Endothelial cell of umbilical vein (primary cell): ENCODE measurements around the gene SYNDIG1. TPM values are rescaled to one million over a fixed set of nuclear protein-coding genes. Genes with fewer than 3 reads are reported as not detected.

Experiments
- BruUV-seq: library from RNA; stranded (reverse); fragments of 400-500 nt; replicated peaks from 2 replicates; lab custom pipeline; 2021; lab: Mats Ljungman, UMichigan
- CTCF ChIA-PET: fragments of 300-600, 350-600 bp; sonication (Branson Sonifier 250); formaldehyde crosslinking; loops from one replicate; lab custom pipeline; 2021; ENCODE audit warnings: antibody characterized with exemption, inconsistent platforms; lab: Charles Lee
- POLR2A ChIA-PET: fragments of 300-600, 350-600 bp; sonication (Branson Sonifier 250); formaldehyde crosslinking; loops from one replicate; lab custom pipeline; 2021; ENCODE audit warnings: antibody characterized with exemption, inconsistent platforms; lab: Charles Lee
- DNase-seq: peaks from one replicate; pipeline ENCODE4 v3.0.0-alpha.2; 2011; ENCODE audit warnings: low read depth, low spot score
- FAIRE-seq: peaks from 2 replicates; lab custom pipeline; 2011; peaks lifted over from hg19 to GRCh38; lab: Jason Lieb, UNC
- H2AFZ ChIP-seq: 2 replicates; pipeline ENCODE4 v1.6.0; 2012; ENCODE audit warnings: low read depth, low read length, control low read depth, inconsistent platforms
- H3K27ac ChIP-seq: 2 replicates; pipeline ENCODE4 v1.5.1; 2011; ENCODE audit warnings: low read depth, mild to moderate bottlenecking, control low read depth, low read length, moderate library complexity; ENCODE audit not compliant: insufficient read depth
- H3K27me3 ChIP-seq, 2 experiments: 2 replicates each; pipeline versions ENCODE4 v1.6.0 to v1.6.1; 2011; ENCODE audit warnings: low read length in 2 of 2, mixed read lengths in 1 of 2; ENCODE audit not compliant: control insufficient read depth in 2 of 2, insufficient read depth in 2 of 2
- H3K36me3 ChIP-seq, 2 experiments: 2 replicates in 1 of 2; 3 replicates in 1 of 2; pipeline ENCODE4 v1.5.1; 2011; ENCODE audit warnings: low read length in 2 of 2, mild to moderate bottlenecking in 1 of 2, moderate library complexity in 1 of 2; ENCODE audit not compliant: control insufficient read depth in 2 of 2, insufficient read depth in 2 of 2; ENCODE audit errors: extremely low read depth in 1 of 2
- H3K4me1 ChIP-seq: 3 replicates; pipeline ENCODE4 v1.5.1; 2011; ENCODE audit warnings: mild to moderate bottlenecking, low read length; ENCODE audit not compliant: control insufficient read depth, insufficient read depth; ENCODE audit errors: extremely low read depth
- H3K4me2 ChIP-seq: 2 replicates; pipeline ENCODE4 v1.6.1; 2011; ENCODE audit warnings: low read length, control low read depth, mixed read lengths; ENCODE audit not compliant: insufficient read depth
- H3K4me3 ChIP-seq, 3 experiments: fragments of 200-600 bp in 1 of 3; sonication (generic), shearing (Covaris generic) in 1 of 3; replicated peaks in 1 of 3; 2 replicates each; pipeline ENCODE4 v1.5.1; 2011 to 2016; ENCODE audit warnings: control low read depth in 3 of 3, low read length in 3 of 3, mild to moderate bottlenecking in 2 of 3, inconsistent platforms in 1 of 3, low read depth in 1 of 3, moderate library complexity in 1 of 3; ENCODE audit not compliant: insufficient read depth in 1 of 3
- H3K79me2 ChIP-seq: 2 replicates; pipeline ENCODE4 v1.6.0; 2012; ENCODE audit warnings: low read length, inconsistent platforms; ENCODE audit not compliant: control insufficient read depth, insufficient read depth
- H3K9ac ChIP-seq: replicated peaks from 2 replicates; pipeline ENCODE3; 2011; ENCODE audit warnings: low read length, control low read depth; ENCODE audit not compliant: insufficient read depth; ENCODE audit errors: extremely low read depth
- H3K9me1 ChIP-seq: replicated peaks from 3 replicates; pipeline ENCODE4 v1.6.0; 2011; ENCODE audit warnings: mild to moderate bottlenecking, low read length; ENCODE audit not compliant: control insufficient read depth, insufficient read depth; ENCODE audit errors: extremely low read depth
- H3K9me3 ChIP-seq: replicated peaks from 2 replicates; pipeline ENCODE4 v1.5.1; 2012; ENCODE audit warnings: low read length, inconsistent platforms; ENCODE audit not compliant: control insufficient read depth, insufficient read depth
- H4K20me1 ChIP-seq: replicated peaks from 2 replicates; pipeline ENCODE3; 2011; ENCODE audit warnings: mild to moderate bottlenecking, low read length; ENCODE audit not compliant: control insufficient read depth, insufficient read depth; ENCODE audit errors: extremely low read depth
- CTCF ChIP-seq, 2 donors: IDR thresholded peaks; 1 replicate in 1 of 2; 2 replicates in 1 of 2; pipeline ENCODE4 v1.5.1; 2011; ENCODE audit warnings: low read length in 2 of 2, mild to moderate bottlenecking in 2 of 2, moderate library complexity in 2 of 2, control low read depth in 1 of 2, inconsistent platforms in 1 of 2, low read depth in 1 of 2; ENCODE audit not compliant: insufficient read depth in 1 of 2; ENCODE audit errors: extremely low read depth in 1 of 2
- EZH2 ChIP-seq: IDR thresholded peaks from 2 replicates; pipeline ENCODE4 v1.6.1; 2012; ENCODE audit warnings: borderline replicate concordance, low read depth, mild to moderate bottlenecking, moderate library complexity, low read length, inconsistent platforms; ENCODE audit not compliant: severe bottlenecking
- FOS ChIP-seq: IDR thresholded peaks from 2 replicates; pipeline ENCODE4 v1.6.1; 2011; ENCODE audit warnings: mild to moderate bottlenecking, low read length, moderate library complexity, borderline replicate concordance; ENCODE audit not compliant: insufficient read depth
- GATA2 ChIP-seq: IDR thresholded peaks from 2 replicates; pipeline ENCODE4 v1.7.0; 2011; ENCODE audit warnings: low read depth, mild to moderate bottlenecking, moderate library complexity, mixed read lengths, low read length; ENCODE audit not compliant: insufficient read length, insufficient read depth
- JUN ChIP-seq: IDR thresholded peaks from 2 replicates; pipeline ENCODE4 v1.6.1; 2011; ENCODE audit warnings: borderline replicate concordance, low read depth; ENCODE audit not compliant: insufficient read length, insufficient read depth
- MAX ChIP-seq: IDR thresholded peaks from 2 replicates; pipeline ENCODE4 v1.6.1; 2011; ENCODE audit not compliant: insufficient read depth, insufficient read length
- MYC ChIP-seq: IDR thresholded peaks from one replicate; pipeline ENCODE4 v1.6.1; 2011; ENCODE audit warnings: mild to moderate bottlenecking, low read depth, low read length
- POLR2A ChIP-seq: IDR thresholded peaks from 2 replicates; pipeline ENCODE4 v1.6.1; 2012; ENCODE audit warnings: low read depth, mild to moderate bottlenecking, control low read depth, low read length
- POLR2AphosphoS5 ChIP-seq: IDR thresholded peaks from 2 replicates; pipeline ENCODE4 v1.6.1; 2012; ENCODE audit warnings: low read depth, mild to moderate bottlenecking, control low read depth, low read length, moderate library complexity; ENCODE audit not compliant: insufficient read depth
- dilution Hi-C: fragments of 300-500 bp; cut with MboI; formaldehyde crosslinking; loops from one replicate; pipeline ENCODE4 v1.15.0; 2019; ENCODE audit warnings: low sequenced_read_pairs; ENCODE audit not compliant: extremely low pct_ligation_motif_present
- intact Hi-C: fragments of 100-400 bp; cut with micrococcal nuclease; formaldehyde crosslinking; loops from one replicate; pipeline ENCODE4 v1.10.0; 2022
- polyA plus RNA-seq, 4 experiments: library from polyadenylated mRNA; depleted of rRNA in 3 of 4; stranded (reverse) in 3 of 4; unstranded in 1 of 4; fragments of >200 nt; gene quantifications; 2 replicates each; pipeline versions ENCODE4 v1.2.1 to v1.2.3, GENCODE V29; 2011 to 2012; ENCODE audit warnings: missing spikeins in 1 of 4
- total RNA-seq: library from RNA; stranded (reverse); gene quantifications from 2 replicates; pipeline ENCODE4 v1.2.3, GENCODE V29; 2021

Gene SYNDIG1
- total and polyA plus RNA-seq, 2 donors (not counting 3 experiments of a cell fraction or from before 2014, with no cell fraction given): not detected

GRCh38 chr20:24423390-24424313 is 45.8 kb upstream of the SYNDIG1 start:
- H3K4me3 ChIP-seq: no peak overlapping the region
- no peak for TF ChIP-seq GATA2
- no peak for TF ChIP-seq MYC
- TF ChIP-seq FOS: no peak
- TF ChIP-seq MAX: no peak
- no peak for TF ChIP-seq CTCF (IDR thresholded peaks at IDR 0.05; ENCODE audit: extremely low read depth in 1 of 2, insufficient read depth in 1 of 2, low read depth in 1 of 2, low read length in 2 of 2)
- no peak for TF ChIP-seq JUN
- TF ChIP-seq EZH2: no peak
- no peak for TF ChIP-seq POLR2AphosphoS5
- no peak for TF ChIP-seq POLR2A
- CTCF ChIA-PET: no interaction called here

More at GRCh38 chr20:24423390-24424313, 45.8 kb upstream of the SYNDIG1 start:
- Histone ChIP-seq H3K9me1 (no peaks in the 10 kb centered on the region), H3K79me2 (no peaks in the 10 kb centered on the region), H3K4me2 (no peak overlapping the region), H3K27me3 (no peaks in the 10 kb centered on the region), H4K20me1 (no peaks in the 10 kb centered on the region), H3K27ac (no peak overlapping the region), H3K4me1 (no peaks in the 10 kb centered on the region), H3K9ac (no peak overlapping the region), H2AFZ (no peak overlapping the region), H3K9me3 (peaks cover 5% of the 10 kb centered on the region), H3K36me3 (no peaks in the 10 kb centered on the region)
- FAIRE-seq (no peak), DNase-seq (no peak)
- POLR2A ChIA-PET: no interaction called here
- no TSS peak for BruUV-seq
- intact Hi-C loops (no loop called here), dilution Hi-C loops (no loop called here)
